HCT116 (cell line): ENCODE measurements around the gene PLCB3. TPM values are rescaled to one million over a fixed set of nuclear protein-coding genes. Genes with fewer than 3 reads are reported as not detected.

Source experiments
- ATAC-seq: fragments of 200-7000 bp; cut with Tn5 transposase; 2 replicates; pipeline ENCODE4 v1.9.1; 2020; ENCODE audit warnings: mild to moderate bottlenecking, moderate library complexity
- BruUV-seq: library from RNA; stranded (reverse); fragments of 400-500 nt; replicated peaks from 2 replicates; lab custom pipeline; 2021; lab: Mats Ljungman, UMichigan
- CTCF ChIA-PET: fragments of 300-600 bp; sonication (Branson Sonifier 250); formaldehyde crosslinking; loops from one replicate; lab custom pipeline; 2021; ENCODE audit warnings: antibody characterized with exemption; lab: Charles Lee
- POLR2A ChIA-PET: fragments of 300-600, 350-600 bp; sonication (Branson Sonifier 250); formaldehyde crosslinking; loops from one replicate; lab custom pipeline; 2021; ENCODE audit warnings: antibody characterized with exemption; lab: Charles Lee
- RAD21 ChIA-PET, 2 experiments: fragments of 300-600 bp; sonication (Branson Sonifier 250); formaldehyde crosslinking; loops; one replicate each; lab custom pipeline; 2023; ENCODE audit warnings: low total read pairs in 2 of 2; ENCODE audit not compliant: uncharacterized antibody in 2 of 2, unreplicated experiment in 2 of 2, low non-redundant PET in 1 of 2; lab: Charles Lee
- DNase-seq: peaks from one replicate; pipeline ENCODE4 v3.0.0-alpha.2; 2010; ENCODE audit warnings: low read depth, low spot score
- H2AFZ ChIP-seq: fragments of 200-600 bp; shearing (Covaris generic), sonication (generic); 2 replicates; pipeline ENCODE4 v1.6.1; 2017; ENCODE audit warnings: low read depth, mixed run types, mixed read lengths, antibody characterized with exemption, low read length; ENCODE audit not compliant: poor library complexity, severe bottlenecking
- H3K27ac ChIP-seq: 2 replicates; pipeline ENCODE4 v1.5.1; 2012; ENCODE audit warnings: low read depth, low read length
- H3K27me3 ChIP-seq: fragments of 200-600 bp; sonication (generic); 2 replicates; pipeline ENCODE4 v1.6.1; 2016; ENCODE audit warnings: mixed run types, low read length, mixed read lengths; ENCODE audit not compliant: insufficient read depth
- H3K36me3 ChIP-seq, 2 experiments: fragments of 200-500 bp in 1 of 2; fragments of 200-600 bp in 1 of 2; sonication (Bioruptor generic) in 1 of 2; sonication (generic) in 1 of 2; 2 replicates each; pipeline versions ENCODE4 v1.5.1 to v1.6.1; 2014 to 2016; ENCODE audit warnings: low read length in 2 of 2, inconsistent platforms in 1 of 2, mixed read lengths in 1 of 2, mixed run types in 1 of 2; ENCODE audit not compliant: insufficient read depth in 2 of 2, control insufficient read depth in 1 of 2
- H3K4me1 ChIP-seq, 2 experiments: fragments of 200-600 bp in 1 of 2; sonication (generic) in 1 of 2; 2 replicates each; pipeline versions ENCODE4 v1.5.1 to v1.6.1; 2012 to 2017; ENCODE audit warnings: low read length in 2 of 2, inconsistent platforms in 1 of 2, mild to moderate bottlenecking in 1 of 2, mixed read lengths in 1 of 2, mixed run types in 1 of 2, moderate library complexity in 1 of 2; ENCODE audit not compliant: insufficient read depth in 2 of 2, control insufficient read depth in 1 of 2
- H3K4me2 ChIP-seq: fragments of 200-600 bp; sonication (generic); 2 replicates; pipeline ENCODE4 v1.6.1; 2017; ENCODE audit warnings: mixed run types, low read length, mixed read lengths
- H3K4me3 ChIP-seq, 2 experiments: fragments of 200-600 bp in 1 of 2; sonication (generic) in 1 of 2; replicated peaks in 1 of 2; 2 replicates each; pipeline ENCODE4 v1.5.1; 2011 to 2016; ENCODE audit warnings: low read length in 2 of 2, control low read depth in 1 of 2, low read depth in 1 of 2, mild to moderate bottlenecking in 1 of 2, mixed read lengths in 1 of 2, mixed run types in 1 of 2
- H3K79me2 ChIP-seq: fragments of 200-600 bp; sonication (generic); 2 replicates; pipeline ENCODE4 v1.6.1; 2017; ENCODE audit warnings: mild to moderate bottlenecking, mixed run types, low read length, moderate library complexity, mixed read lengths; ENCODE audit not compliant: insufficient read depth
- H3K9ac ChIP-seq: fragments of 200-600 bp; sonication (generic); 2 replicates; pipeline ENCODE4 v1.6.1; 2016; ENCODE audit warnings: low read length, mixed read lengths
- H3K9me2 ChIP-seq: fragments of 200-600 bp; sonication (generic), shearing (Covaris generic); 2 replicates; pipeline ENCODE4 v1.6.1; 2017; ENCODE audit warnings: mixed run types, mild to moderate bottlenecking, moderate library complexity; ENCODE audit not compliant: insufficient read depth
- H3K9me3 ChIP-seq, 2 experiments: fragments of 200-500 bp in 1 of 2; fragments of 200-600 bp in 1 of 2; sonication (Bioruptor generic) in 1 of 2; sonication (generic) in 1 of 2; 2 replicates each; pipeline ENCODE4 v1.6.1; 2014 to 2017; ENCODE audit warnings: low read length in 2 of 2, mixed read lengths in 2 of 2, inconsistent platforms in 1 of 2, low read depth in 1 of 2, mild to moderate bottlenecking in 1 of 2, mixed run types in 1 of 2, moderate library complexity in 1 of 2; ENCODE audit not compliant: control insufficient read depth in 1 of 2, insufficient read depth in 1 of 2
- H4K20me1 ChIP-seq: fragments of 200-600 bp; sonication (generic), shearing (Covaris generic); 2 replicates; pipeline ENCODE4 v1.6.1; 2017; ENCODE audit warnings: mixed run types, mild to moderate bottlenecking, moderate library complexity; ENCODE audit not compliant: insufficient read depth
- ELF1 ChIP-seq: IDR thresholded peaks from 2 replicates; pipeline ENCODE4 v1.6.1; 2012; ENCODE audit warnings: low read depth, borderline replicate concordance
- EZH2phosphoT487 ChIP-seq: fragments of 200-600 bp; IDR thresholded peaks from 2 replicates; pipeline ENCODE4 v1.6.1; 2018; ENCODE audit warnings: antibody characterized with exemption, borderline replicate concordance
- RAD21 ChIP-seq: IDR thresholded peaks from 2 replicates; pipeline ENCODE4 v1.6.1; 2012; ENCODE audit warnings: low read depth, mild to moderate bottlenecking
- SP1 ChIP-seq: IDR thresholded peaks from 2 replicates; pipeline ENCODE4 v1.6.1; 2012; ENCODE audit warnings: low read depth
- TCF7L2 ChIP-seq: IDR thresholded peaks from 2 replicates; pipeline ENCODE4 v1.7.0; 2011; ENCODE audit warnings: borderline replicate concordance, inconsistent platforms; ENCODE audit not compliant: insufficient read depth, insufficient read length; ENCODE audit errors: extremely low read depth
- intact Hi-C: fragments of 100-400 bp; cut with micrococcal nuclease; formaldehyde crosslinking; loops from 2 replicates; pipeline ENCODE4 v1.10.0; 2022
- total RNA-seq: library from RNA; stranded (reverse); gene quantifications from one replicate; pipeline ENCODE4 v1.2.1, GENCODE V29; 2021; ENCODE audit not compliant: unreplicated experiment
- TF ChIP-seq, protein P1 (sequence below): IDR thresholded peaks from 2 replicates; pipeline ENCODE4 v1.6.1; 2011; ENCODE audit warnings: mild to moderate bottlenecking, low read length, moderate library complexity; ENCODE audit not compliant: insufficient replicate concordance; ENCODE audit errors: extremely low read depth
- TF ChIP-seq, protein P2 (sequence below): IDR thresholded peaks from 2 replicates; pipeline ENCODE4 v1.6.1; 2012; ENCODE audit warnings: low read depth

PLCB3 gene
- total RNA-seq, 1 experiment from 2014 or later = 106 TPM

DNA sequence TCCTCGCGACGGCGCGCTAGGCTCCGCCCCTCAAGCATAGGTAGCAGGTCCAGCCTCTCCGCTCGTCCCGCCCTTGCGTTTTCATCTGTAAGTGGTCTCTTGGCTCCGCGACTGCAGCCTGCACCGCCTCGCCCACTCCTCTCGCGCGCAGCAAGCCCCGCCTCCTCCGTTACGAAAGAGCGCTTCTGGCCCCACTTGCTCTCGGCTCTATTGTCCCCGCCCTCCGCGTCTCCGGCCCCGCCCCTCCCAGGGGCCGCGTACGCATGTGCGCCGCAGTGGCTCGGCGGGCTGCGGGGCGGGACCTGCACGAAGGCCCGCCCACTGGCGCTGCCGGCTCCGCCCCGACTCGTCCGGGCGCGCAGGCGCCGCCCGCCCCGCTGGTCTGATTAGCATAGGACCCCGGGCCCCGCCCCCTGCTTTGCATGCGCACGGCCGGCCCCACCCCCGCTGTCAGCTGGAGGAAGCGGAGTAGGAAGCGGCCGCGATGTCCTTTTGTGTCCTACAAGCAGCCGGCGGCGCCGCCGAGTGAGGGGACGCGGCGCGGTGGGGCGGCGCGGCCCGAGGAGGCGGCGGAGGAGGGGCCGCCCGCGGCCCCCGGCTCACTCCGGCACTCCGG, 53.9 kb downstream of the PLCB3 start, which contains the start of gene ESRRA:
ESRRA (plus strand) TSS at position 450 of the 616 bp plus-strand sequence. CDS start 1,656 bp downstream, outside the sequence.
- Histone ChIP-seq H3K4me1 (peaks cover 12 to 55% of the 10 kb centered on the region in 2 experiments; a peak in 3 of 4 replicates), H3K4me2 (peak within 1 kb of the TSS; percentile 98), H4K20me1 (no peaks in the 10 kb centered on the region), H3K79me2 (peaks cover 32% of the 10 kb centered on the region), H3K9me2 (no peaks in the 10 kb centered on the region), H3K9ac (peak within 1 kb of the TSS; percentile 92), H3K4me3 (peak within 1 kb of the TSS; percentile 67 to 81), H3K27me3 (no peaks in the 10 kb centered on the region), H3K27ac (peak within 1 kb of the TSS; percentile 99), H3K36me3 (peaks cover 0 to 8% of the 10 kb centered on the region in 2 experiments; a peak in 1 of 4 replicates), H2AFZ (no peak within 1 kb of the TSS), H3K9me3 (no peaks in the 10 kb centered on the region)
- DNase-seq = peak; percentile 96
- intact Hi-C loops = loop anchor here (2.0 to 5.0 kb wide), 3 partner anchors 37 to 64 kb away; partner anchors contain the start of genes CCDC88B, FKBP2 and PLCB3
- peak; percentile 74 for ATAC-seq
- TF ChIP-seq, protein P1, sequence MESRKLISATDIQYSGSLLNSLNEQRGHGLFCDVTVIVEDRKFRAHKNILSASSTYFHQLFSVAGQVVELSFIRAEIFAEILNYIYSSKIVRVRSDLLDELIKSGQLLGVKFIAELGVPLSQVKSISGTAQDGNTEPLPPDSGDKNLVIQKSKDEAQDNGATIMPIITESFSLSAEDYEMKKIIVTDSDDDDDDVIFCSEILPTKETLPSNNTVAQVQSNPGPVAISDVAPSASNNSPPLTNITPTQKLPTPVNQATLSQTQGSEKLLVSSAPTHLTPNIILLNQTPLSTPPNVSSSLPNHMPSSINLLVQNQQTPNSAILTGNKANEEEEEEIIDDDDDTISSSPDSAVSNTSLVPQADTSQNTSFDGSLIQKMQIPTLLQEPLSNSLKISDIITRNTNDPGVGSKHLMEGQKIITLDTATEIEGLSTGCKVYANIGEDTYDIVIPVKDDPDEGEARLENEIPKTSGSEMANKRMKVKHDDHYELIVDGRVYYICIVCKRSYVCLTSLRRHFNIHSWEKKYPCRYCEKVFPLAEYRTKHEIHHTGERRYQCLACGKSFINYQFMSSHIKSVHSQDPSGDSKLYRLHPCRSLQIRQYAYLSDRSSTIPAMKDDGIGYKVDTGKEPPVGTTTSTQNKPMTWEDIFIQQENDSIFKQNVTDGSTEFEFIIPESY = peak; percentile 8
- TF ChIP-seq EZH2phosphoT487 (no peak), TCF7L2 (no peak), SP1 (no peak), ELF1 (no peak), RAD21 (no peak)
- TF ChIP-seq, protein P2, sequence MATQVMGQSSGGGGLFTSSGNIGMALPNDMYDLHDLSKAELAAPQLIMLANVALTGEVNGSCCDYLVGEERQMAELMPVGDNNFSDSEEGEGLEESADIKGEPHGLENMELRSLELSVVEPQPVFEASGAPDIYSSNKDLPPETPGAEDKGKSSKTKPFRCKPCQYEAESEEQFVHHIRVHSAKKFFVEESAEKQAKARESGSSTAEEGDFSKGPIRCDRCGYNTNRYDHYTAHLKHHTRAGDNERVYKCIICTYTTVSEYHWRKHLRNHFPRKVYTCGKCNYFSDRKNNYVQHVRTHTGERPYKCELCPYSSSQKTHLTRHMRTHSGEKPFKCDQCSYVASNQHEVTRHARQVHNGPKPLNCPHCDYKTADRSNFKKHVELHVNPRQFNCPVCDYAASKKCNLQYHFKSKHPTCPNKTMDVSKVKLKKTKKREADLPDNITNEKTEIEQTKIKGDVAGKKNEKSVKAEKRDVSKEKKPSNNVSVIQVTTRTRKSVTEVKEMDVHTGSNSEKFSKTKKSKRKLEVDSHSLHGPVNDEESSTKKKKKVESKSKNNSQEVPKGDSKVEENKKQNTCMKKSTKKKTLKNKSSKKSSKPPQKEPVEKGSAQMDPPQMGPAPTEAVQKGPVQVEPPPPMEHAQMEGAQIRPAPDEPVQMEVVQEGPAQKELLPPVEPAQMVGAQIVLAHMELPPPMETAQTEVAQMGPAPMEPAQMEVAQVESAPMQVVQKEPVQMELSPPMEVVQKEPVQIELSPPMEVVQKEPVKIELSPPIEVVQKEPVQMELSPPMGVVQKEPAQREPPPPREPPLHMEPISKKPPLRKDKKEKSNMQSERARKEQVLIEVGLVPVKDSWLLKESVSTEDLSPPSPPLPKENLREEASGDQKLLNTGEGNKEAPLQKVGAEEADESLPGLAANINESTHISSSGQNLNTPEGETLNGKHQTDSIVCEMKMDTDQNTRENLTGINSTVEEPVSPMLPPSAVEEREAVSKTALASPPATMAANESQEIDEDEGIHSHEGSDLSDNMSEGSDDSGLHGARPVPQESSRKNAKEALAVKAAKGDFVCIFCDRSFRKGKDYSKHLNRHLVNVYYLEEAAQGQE = no peak
- RAD21 ChIA-PET = interaction anchor here (0.6 to 2.5 kb wide), 6 partner anchors 13 to 101 kb away, joined by 4 to 7 read pairs (median 4); partner anchors contain the start of gene PRDX5 (in 2 of the 2)
- POLR2A ChIA-PET = interaction anchor here (1.0 to 5.5 kb wide), 7 partner anchors 13 to 1464 kb away, joined by 3 to 30 read pairs (median 8); partner anchors contain the start of genes PRDX5, STIP1, TRMT112 and VEGFB
- CTCF ChIA-PET = interaction anchor here (0.7 to 5.8 kb wide), 19 partner anchors 9 to 383 kb away, joined by 3 to 80 read pairs (median 6); partner anchors contain the start of genes BAD, FERMT3, FKBP2 and GPR137
- no TSS peak for BruUV-seq
